IPS-15b (cell line): ENCODE results near the gene SIPA1.

Experiments
- H3K27me3 ChIP-seq: one replicate; pipeline ENCODE4 v1.6.1; 2013; ENCODE audit warnings: low read length; ENCODE audit not compliant: control insufficient read depth, insufficient read depth
- H3K36me3 ChIP-seq: one replicate; pipeline ENCODE4 v1.6.1; 2013; ENCODE audit warnings: low read length; ENCODE audit not compliant: control insufficient read depth, insufficient read depth
- H3K4me1 ChIP-seq: one replicate; pipeline ENCODE4 v1.6.1; 2013; ENCODE audit warnings: mild to moderate bottlenecking, low read length; ENCODE audit not compliant: control insufficient read depth, insufficient read depth
- H3K4me3 ChIP-seq: one replicate; pipeline ENCODE4 v1.5.1; 2013; ENCODE audit warnings: low read depth, low read length
- H3K9ac ChIP-seq: one replicate; pipeline ENCODE4 v1.6.1; 2013; ENCODE audit warnings: low read depth, mild to moderate bottlenecking, low read length
- H3K9me3 ChIP-seq: one replicate; pipeline ENCODE4 v1.6.1; 2013; ENCODE audit warnings: mild to moderate bottlenecking, low read length; ENCODE audit not compliant: control insufficient read depth, insufficient read depth

The SIPA1 gene

GRCh38 chr11:65596520-65596919 is 41.4 kb upstream of the SIPA1 start:
- Histone ChIP-seq H3K4me1 (no peaks in the 10 kb centered on the region), H3K27me3 (peaks cover 18% of the 10 kb centered on the region), H3K36me3 (no peaks in the 10 kb centered on the region), H3K9ac (no peak overlapping the region), H3K9me3 (no peaks in the 10 kb centered on the region), H3K4me3 (no peak overlapping the region)

- Histone ChIP-seq H3K9me3 (no peaks in the 10 kb centered on the region), H3K4me3 (no peak overlapping the region), H3K36me3 (no peaks in the 10 kb centered on the region), H3K27me3 (peaks cover 7% of the 10 kb centered on the region), H3K4me1 (no peaks in the 10 kb centered on the region), H3K9ac (no peak overlapping the region)
Measured at GRCh38 chr11:65598258-65598699, 39.6 kb upstream of the SIPA1 start.

- H3K36me3 ChIP-seq: no peaks in the 10 kb centered on the region
- H3K4me1 ChIP-seq: no peaks in the 10 kb centered on the region
- no peak overlapping the region for H3K9ac ChIP-seq
- H3K4me3 ChIP-seq: no peak overlapping the region
- H3K9me3 ChIP-seq: no peaks in the 10 kb centered on the region
- H3K27me3 ChIP-seq: no peaks in the 10 kb centered on the region
Measured at GRCh38 chr11:65599216-65599954, 38.5 kb upstream of the SIPA1 start.

GRCh38 chr11:65599955-65600246 is 38.0 kb upstream of the SIPA1 start:
- Histone ChIP-seq H3K4me3 (no peak overlapping the region), H3K27me3 (no peaks in the 10 kb centered on the region), H3K9ac (no peak overlapping the region), H3K9me3 (no peaks in the 10 kb centered on the region), H3K36me3 (no peaks in the 10 kb centered on the region), H3K4me1 (no peaks in the 10 kb centered on the region)

GRCh38 chr11:65604258-65604657 is 33.6 kb upstream of the SIPA1 start:
- peaks cover 10% of the 10 kb centered on the region for H3K36me3 ChIP-seq
- no peaks in the 10 kb centered on the region for H3K4me1 ChIP-seq
- no peaks in the 10 kb centered on the region for H3K9me3 ChIP-seq
- no peak overlapping the region for H3K9ac ChIP-seq
- no peak overlapping the region for H3K4me3 ChIP-seq
- H3K27me3 ChIP-seq: peaks cover 2% of the 10 kb centered on the region

- Histone ChIP-seq H3K27me3 (peaks cover 2% of the 10 kb centered on the region), H3K36me3 (peaks cover 10% of the 10 kb centered on the region), H3K4me1 (no peaks in the 10 kb centered on the region), H3K9ac (peak overlapping the region; percentile 47), H3K9me3 (no peaks in the 10 kb centered on the region), H3K4me3 (peak overlapping the region; percentile 55)
Measured at GRCh38 chr11:65606876-65607613, 30.9 kb upstream of the SIPA1 start.

- no peaks in the 10 kb centered on the region for H3K4me1 ChIP-seq
- no peaks in the 10 kb centered on the region for H3K9me3 ChIP-seq
- peak overlapping the region; percentile 47 for H3K9ac ChIP-seq
- peak overlapping the region; percentile 55 for H3K4me3 ChIP-seq
- peaks cover 2% of the 10 kb centered on the region for H3K27me3 ChIP-seq
- peaks cover 13% of the 10 kb centered on the region for H3K36me3 ChIP-seq
Measured at GRCh38 chr11:65607614-65608426, 30.1 kb upstream of the SIPA1 start.

- H3K4me1 ChIP-seq: no peaks in the 10 kb centered on the region
- H3K4me3 ChIP-seq: no peak overlapping the region
- H3K9me3 ChIP-seq: no peaks in the 10 kb centered on the region
- peaks cover 2% of the 10 kb centered on the region for H3K27me3 ChIP-seq
- H3K36me3 ChIP-seq: peaks cover 14% of the 10 kb centered on the region
- H3K9ac ChIP-seq: no peak overlapping the region
Measured at GRCh38 chr11:65609229-65609628, 28.7 kb upstream of the SIPA1 start.

GRCh38 chr11:65609665-65610064 is 28.2 kb upstream of the SIPA1 start:
- Histone ChIP-seq H3K4me3 (no peak overlapping the region), H3K9ac (no peak overlapping the region), H3K36me3 (peaks cover 14% of the 10 kb centered on the region), H3K4me1 (no peaks in the 10 kb centered on the region), H3K27me3 (peaks cover 2% of the 10 kb centered on the region), H3K9me3 (no peaks in the 10 kb centered on the region)

GRCh38 chr11:65610404-65610803 is 27.5 kb upstream of the SIPA1 start:
- no peak overlapping the region for H3K9ac ChIP-seq
- no peak overlapping the region for H3K4me3 ChIP-seq
- peaks cover 11% of the 10 kb centered on the region for H3K36me3 ChIP-seq
- no peaks in the 10 kb centered on the region for H3K9me3 ChIP-seq
- peaks cover 2% of the 10 kb centered on the region for H3K27me3 ChIP-seq
- no peaks in the 10 kb centered on the region for H3K4me1 ChIP-seq

- Histone ChIP-seq H3K4me3 (no peak overlapping the region), H3K9ac (peak overlapping the region; percentile 0), H3K9me3 (no peaks in the 10 kb centered on the region)
Measured at GRCh38 chr11:65611028-65611757, 26.7 kb upstream of the SIPA1 start.

More at GRCh38 chr11:65611028-65611757, 26.7 kb upstream of the SIPA1 start:
- H3K4me1 ChIP-seq: no peaks in the 10 kb centered on the region
- peaks cover 4% of the 10 kb centered on the region for H3K36me3 ChIP-seq
- peaks cover 2% of the 10 kb centered on the region for H3K27me3 ChIP-seq
